ENCODE results near the gene SHH.

DNA sequence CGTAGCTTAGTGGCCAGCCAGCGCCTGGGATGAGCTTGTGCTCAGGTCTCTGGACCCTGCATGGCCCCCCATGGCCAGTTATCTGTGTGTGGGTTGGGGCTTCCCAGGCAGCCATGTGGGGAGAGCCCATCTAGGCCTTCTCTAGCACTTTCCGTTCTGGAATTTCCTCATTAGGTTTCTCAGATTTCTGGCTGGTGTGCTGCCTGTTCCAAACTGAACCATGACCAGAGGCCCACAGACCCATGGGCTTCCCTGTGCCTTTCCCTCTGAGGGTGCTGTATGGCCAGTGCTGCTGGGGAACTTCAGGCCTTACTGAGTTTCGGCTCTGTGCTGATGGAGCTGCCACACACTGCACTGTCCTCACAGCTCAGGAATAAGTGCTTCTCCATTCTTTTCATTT lies 50.2 kb downstream of the SHH start:
- TF ChIP-seq, protein P1, sequence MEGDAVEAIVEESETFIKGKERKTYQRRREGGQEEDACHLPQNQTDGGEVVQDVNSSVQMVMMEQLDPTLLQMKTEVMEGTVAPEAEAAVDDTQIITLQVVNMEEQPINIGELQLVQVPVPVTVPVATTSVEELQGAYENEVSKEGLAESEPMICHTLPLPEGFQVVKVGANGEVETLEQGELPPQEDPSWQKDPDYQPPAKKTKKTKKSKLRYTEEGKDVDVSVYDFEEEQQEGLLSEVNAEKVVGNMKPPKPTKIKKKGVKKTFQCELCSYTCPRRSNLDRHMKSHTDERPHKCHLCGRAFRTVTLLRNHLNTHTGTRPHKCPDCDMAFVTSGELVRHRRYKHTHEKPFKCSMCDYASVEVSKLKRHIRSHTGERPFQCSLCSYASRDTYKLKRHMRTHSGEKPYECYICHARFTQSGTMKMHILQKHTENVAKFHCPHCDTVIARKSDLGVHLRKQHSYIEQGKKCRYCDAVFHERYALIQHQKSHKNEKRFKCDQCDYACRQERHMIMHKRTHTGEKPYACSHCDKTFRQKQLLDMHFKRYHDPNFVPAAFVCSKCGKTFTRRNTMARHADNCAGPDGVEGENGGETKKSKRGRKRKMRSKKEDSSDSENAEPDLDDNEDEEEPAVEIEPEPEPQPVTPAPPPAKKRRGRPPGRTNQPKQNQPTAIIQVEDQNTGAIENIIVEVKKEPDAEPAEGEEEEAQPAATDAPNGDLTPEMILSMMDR (IDR thresholded peaks at IDR 0.05) = no peak
- TF ChIP-seq POLR2A (IDR thresholded peaks at IDR 0.05) = no peak
